ENCODE data around the gene TIE1.

The TIE1 gene

GRCh38 chr1:43285269-43285990 is 15.4 kb upstream of the TIE1 start, which contains the start of gene C1orf210:
Gene C1orf210, minus strand, starts transcription at chr1:43285581. Its CDS starts 2,311 bp downstream, at chr1:43283270.
- DNase-seq (ENCODE audit: low spot score), result no peak
- in situ Hi-C loops (cut with MboI; ENCODE audit: low pct_unique_long_range_greater_than_20kb, low sequenced_read_pairs, unreplicated experiment), result no loop called here
- TF ChIP-seq CTCF (IDR thresholded peaks at IDR 0.05; ENCODE audit: extremely low read depth, insufficient read depth, missing control alignments), result no peak

GRCh38 chr1:43286115-43286514 is 14.7 kb upstream of the TIE1 start:
- in situ Hi-C loops (cut with MboI; ENCODE audit: low pct_unique_long_range_greater_than_20kb, low sequenced_read_pairs, unreplicated experiment), result no loop called here

GRCh38 chr1:43286533-43286932 is 14.2 kb upstream of the TIE1 start:
- no peak for DNase-seq (ENCODE audit: low spot score)
- in situ Hi-C loops (cut with MboI; ENCODE audit: low pct_unique_long_range_greater_than_20kb, low sequenced_read_pairs, unreplicated experiment), result no loop called here
- no peak for TF ChIP-seq CTCF (IDR thresholded peaks at IDR 0.05; ENCODE audit: extremely low read depth, insufficient read depth, missing control alignments)

More at GRCh38 chr1:43286115-43286514, 14.7 kb upstream of the TIE1 start:
- TF ChIP-seq CTCF (IDR thresholded peaks at IDR 0.05; ENCODE audit: extremely low read depth, insufficient read depth, missing control alignments), result no peak
- DNase-seq (ENCODE audit: low spot score), result no peak

GRCh38 chr1:43288058-43288784 is 12.6 kb upstream of the TIE1 start:
- DNase-seq (ENCODE audit: low spot score), result no peak
- TF ChIP-seq CTCF (IDR thresholded peaks at IDR 0.05; ENCODE audit: extremely low read depth, insufficient read depth, missing control alignments), result no peak
- in situ Hi-C loops (cut with MboI; ENCODE audit: low pct_unique_long_range_greater_than_20kb, low sequenced_read_pairs, unreplicated experiment), result no loop called here

GRCh38 chr1:43288785-43289706 is 11.7 kb upstream of the TIE1 start:
- no peak for TF ChIP-seq CTCF (IDR thresholded peaks at IDR 0.05; ENCODE audit: extremely low read depth, insufficient read depth, missing control alignments)
- no peak for DNase-seq (ENCODE audit: low spot score)
- in situ Hi-C loops (cut with MboI; ENCODE audit: low pct_unique_long_range_greater_than_20kb, low sequenced_read_pairs, unreplicated experiment), result no loop called here

GRCh38 chr1:43292216-43292615 is 8.6 kb upstream of the TIE1 start:
- in situ Hi-C loops (cut with MboI; ENCODE audit: low pct_unique_long_range_greater_than_20kb, low sequenced_read_pairs, unreplicated experiment), result no loop called here
- DNase-seq (ENCODE audit: low spot score), result no peak
- no peak for TF ChIP-seq CTCF (IDR thresholded peaks at IDR 0.05; ENCODE audit: extremely low read depth, insufficient read depth, missing control alignments)
